Putamen (tissue), 1 donor: ENCODE measurements around the gene SERPINB6.
"Not testable (repeated sequence)": the region's sequence is repeated elsewhere in the genome, so short reads cannot be mapped to it uniquely, and the experiment has no call there.

ENCODE experiments used
- DNase-seq: peaks from one replicate; pipeline ENCODE4 v3.0.0-alpha.2; 2016; ENCODE audit warnings: low spot score

SERPINB6 gene

DNA sequence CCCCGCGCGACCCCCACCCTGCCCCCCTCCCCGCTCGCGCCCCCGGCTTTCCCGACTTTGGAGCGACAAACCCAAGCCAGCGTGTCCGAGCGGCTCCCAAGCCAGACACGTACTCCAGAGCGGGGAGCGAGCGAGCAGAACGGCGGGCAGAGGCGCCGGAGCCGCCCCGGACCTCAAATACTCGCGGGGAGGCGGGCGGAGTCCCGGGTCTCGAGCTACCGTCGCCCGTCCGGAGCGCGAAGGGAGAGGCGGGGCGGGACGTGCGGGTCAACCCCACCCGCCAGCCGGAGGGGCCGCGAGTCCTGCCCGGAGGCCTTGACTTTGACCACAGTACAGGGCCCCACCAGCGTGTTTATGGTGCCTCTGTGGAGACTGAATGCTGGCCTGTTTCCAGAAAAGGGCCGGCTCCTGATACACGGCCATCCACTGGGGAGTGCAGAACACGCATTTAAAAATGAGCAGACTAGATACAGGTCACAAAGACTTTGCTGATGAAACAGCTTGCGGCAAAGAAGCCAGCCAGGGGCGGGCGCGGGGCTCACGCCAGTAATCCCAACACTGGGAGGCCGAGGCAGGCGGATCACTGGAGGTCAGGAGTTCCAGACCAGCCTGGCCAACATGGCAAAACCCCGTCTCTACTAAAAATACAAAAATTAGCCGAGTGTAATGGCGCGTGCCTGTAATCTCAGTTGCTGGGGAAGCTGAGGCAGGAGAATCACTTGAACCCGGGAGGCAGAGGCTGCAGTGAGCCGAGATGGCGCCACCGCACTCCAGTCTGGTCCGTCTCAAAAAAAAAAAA lies at the start of gene SERPINB6:
SERPINB6 (minus strand) TSS at position 148 of the 799 bp plus-strand sequence. CDS start 12,235 bp downstream, outside the sequence.
- DNase-seq = peak; percentile 82

DNA sequence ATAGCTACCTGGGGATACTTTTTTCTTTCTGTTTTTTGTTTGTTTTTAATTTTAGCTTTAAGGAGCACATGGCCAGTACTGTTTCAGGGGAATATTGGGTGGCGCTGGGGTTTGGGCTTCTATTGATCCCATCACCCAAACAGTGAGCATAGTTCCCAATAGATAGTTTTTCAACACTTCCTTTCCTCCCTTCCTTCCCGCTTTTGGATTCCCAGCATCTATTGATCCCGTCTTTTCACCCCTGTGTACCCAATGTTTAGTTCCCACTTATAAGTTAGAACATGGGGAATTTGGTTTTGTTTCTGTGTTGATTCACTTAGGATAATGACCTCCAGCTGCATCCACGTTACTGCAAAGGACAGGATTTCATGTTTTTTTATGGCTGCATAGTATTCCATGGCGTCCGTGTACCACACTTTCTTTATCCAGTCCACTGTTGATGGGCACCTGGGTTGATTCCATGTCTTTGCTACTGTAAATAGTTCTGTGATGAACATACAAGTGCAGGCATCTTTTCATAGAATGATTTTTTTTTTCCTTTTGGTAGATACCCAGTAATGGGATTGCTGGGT lies 48.5 kb upstream of the SERPINB6 start:
- DNase-seq = no peak

DNA sequence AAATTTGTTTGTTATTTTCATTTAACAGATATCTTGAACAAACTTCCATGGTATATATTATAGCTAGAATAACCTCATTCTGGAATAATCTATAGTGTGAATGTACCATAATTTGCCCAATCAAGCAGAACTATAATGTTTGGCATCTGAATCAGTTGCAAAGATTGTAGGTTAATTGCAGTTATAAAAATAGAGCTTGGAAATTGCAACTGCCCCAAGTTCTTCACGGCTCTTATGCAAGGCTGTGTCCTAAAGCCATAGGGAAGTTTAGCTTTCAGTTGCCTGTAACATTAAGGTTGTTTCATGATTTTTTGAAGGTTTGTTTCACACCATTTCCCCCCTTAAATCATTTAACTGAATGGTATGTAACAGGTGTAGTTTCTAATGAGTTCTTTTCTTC lies 47.7 kb upstream of the SERPINB6 start:
- no peak for DNase-seq

DNA sequence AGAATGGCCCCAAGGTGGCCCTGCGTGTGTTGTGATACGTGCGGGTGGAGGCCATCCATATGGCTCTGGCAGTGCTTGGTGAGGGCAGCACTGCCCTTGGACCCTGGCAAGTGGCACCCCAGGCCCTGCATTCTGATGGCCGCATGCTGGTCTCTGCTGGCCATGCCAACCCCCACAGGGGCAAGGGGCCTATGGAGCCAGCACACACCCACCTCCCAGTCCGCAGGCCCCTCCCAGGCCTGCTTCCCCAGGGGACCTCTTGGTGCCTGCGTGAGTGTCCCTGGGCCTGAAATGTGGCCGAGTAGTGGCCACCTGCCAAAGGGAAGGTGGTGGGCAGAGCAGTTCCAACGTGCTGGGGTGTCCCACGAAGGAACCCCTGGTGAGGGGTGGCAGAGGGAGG lies 45.9 kb upstream of the SERPINB6 start:
- no peak for DNase-seq

DNA sequence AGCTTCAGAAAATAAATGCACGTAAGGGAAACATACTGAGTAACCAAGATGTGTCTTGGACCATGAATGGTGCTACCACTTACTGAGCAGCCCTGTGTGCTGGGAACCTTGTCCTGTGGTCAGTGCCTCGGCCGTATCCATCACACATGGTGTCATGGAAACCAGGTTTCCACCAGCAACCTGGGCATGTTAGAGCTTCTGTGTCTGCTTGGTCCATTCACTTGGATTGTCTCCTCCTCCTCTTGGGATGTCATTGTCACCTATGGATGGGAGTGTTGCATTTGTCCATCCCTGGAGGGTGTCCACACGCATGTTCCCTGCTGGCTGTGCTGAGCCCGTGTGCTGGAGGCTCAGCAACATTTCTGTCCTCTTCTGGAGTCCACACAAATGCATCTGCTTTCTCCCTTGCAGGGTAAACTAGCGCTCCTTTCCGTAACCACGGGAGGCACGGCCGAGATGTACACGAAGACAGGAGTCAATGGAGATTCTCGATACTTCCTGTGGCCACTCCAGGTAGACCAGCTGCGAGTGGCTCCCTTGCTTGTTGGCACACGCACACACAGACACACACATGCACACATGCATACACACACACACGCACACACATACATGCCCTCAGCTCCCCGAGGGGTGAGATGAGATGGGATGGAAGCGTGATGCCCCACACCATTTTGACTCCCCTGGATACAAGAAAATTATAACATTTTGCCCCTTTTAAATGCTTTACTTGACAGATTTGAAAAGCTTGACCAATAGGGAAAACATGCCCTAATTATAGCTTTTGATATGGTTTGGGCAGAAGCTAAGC lies 45.3 kb upstream of the SERPINB6 start:
- no peak for DNase-seq

DNA sequence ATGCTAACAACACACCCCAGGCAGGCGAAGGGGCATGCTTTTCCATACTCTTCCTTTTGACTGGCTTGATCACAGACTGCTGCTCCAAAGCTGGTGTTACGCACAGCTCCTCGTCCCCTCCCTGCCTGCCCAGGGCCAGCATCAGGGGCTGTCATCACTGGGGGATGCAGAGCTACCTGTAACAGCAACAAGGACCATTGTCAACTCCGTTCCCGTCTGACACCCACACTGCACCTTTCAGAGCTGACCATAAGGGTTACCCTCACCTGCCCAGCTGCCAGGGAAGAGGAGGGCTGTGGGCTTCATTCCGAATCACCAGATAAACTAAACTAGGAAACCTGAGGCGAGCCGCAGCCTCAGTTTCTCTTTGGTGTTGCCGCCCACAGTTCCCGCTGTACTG lies 43.8 kb upstream of the SERPINB6 start:
- DNase-seq = no peak

DNA sequence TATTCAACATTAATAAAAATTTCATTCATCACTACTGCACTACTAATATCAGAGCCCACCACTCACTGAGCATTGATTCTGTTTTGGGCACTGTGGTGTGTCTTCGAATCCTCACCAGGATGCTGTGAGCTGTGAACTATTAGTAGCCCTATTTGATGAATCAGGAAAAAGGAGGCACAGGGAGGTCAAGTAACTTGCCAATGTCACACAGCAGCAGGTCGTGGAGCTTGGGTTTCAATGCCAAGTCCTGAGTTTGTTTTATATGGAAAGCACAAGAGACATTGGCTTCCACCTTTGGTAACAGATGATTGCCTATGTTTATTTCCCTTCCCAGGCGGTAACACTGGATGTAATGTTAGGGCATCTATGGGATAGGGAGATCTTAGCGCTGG lies 43.3 kb upstream of the SERPINB6 start:
- no peak for DNase-seq

DNA sequence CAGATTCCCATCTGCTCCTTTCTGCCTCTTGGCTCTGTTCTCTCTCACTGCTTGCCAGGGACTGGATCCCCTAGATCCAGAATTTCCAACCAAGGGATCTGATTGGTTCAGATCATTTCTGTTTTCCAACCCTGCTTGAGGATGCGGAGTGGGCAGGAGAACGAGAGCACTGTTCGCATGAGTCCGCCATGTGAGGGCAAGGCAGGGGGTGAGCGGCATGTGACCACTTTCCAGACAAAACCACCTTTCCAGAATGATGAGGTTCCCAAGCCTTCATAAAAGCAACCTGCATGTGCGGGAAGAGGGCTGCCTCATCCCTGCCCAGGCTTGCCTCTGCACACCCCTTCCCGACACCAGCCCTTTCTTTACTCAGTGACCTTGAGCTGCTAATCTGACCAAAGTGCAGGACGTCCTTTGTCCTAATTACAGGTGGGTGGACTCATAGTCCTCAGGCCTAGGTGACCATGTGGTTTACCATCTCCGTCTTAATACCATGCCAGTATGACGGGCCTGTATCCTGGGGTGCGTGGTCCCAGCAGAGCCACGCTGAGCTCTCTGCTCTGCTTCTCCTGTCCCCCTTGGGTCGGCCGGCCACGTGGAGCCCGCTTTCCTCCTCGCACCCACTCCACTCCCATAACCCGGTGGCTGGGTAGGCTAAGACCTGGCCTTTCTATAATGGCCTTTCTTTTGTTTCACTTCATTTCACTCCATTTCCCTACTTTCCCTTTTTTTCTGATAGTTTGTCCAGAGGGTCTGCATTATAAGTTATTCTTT lies 42.7 kb upstream of the SERPINB6 start:
- DNase-seq = no peak

DNA sequence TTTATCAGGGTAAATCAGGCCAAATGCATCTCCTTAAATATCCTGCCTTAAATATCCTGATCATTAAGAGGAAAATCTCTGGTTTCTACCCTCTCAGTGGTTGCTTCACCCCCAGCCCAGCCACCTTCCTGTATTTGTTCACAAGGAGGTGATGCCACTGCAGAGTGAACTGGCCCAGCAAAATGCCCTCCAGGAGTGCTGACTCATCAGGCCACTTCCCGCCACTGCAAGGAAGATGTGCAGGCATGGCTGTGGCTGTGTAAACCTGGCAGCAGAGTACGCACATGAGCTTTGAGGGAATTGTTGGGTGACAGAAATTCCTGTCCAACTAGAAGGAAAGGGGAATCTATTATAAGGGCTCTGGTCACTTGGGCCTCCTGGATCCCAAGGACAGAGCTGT lies 42.1 kb upstream of the SERPINB6 start:
- no peak for DNase-seq

DNA sequence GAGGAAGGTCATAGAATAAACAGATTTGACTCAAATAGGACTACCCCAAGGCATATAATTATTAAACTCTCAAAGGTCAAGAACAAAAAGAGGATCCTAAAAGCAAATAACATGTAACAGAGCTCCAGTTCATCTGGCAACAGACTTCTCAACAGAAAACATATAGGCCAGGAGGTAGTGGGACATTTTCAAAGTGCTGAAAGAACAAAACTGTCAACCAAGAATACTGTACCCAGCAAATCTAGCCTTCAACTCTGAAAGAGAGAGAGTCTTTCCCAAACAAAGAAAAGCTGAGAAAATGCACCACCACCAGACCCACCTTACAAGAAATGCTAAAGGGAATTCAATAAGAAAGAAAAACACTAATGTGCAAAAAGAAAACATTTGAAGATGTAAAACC lies 40.2 kb upstream of the SERPINB6 start:
- DNase-seq = no peak

DNA sequence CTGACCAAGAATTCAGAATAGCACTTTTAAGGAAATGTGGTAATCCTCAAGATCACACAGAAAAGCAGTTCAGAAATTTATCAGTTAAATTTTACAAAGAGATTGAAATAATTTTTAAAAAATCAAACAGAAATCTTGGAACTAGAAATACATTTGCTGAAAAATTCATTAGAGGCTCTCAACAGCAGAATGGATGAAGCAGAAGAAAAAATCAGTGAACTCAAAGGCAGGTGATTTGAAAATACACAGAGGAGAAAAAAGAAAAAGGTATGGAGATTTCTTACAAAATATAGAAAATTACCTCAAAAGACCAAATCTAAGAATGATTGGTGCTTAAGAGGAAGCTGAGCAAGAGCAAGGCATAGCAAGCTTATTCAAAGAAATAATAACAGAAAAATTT lies 39.8 kb upstream of the SERPINB6 start:
- DNase-seq = no peak

DNA sequence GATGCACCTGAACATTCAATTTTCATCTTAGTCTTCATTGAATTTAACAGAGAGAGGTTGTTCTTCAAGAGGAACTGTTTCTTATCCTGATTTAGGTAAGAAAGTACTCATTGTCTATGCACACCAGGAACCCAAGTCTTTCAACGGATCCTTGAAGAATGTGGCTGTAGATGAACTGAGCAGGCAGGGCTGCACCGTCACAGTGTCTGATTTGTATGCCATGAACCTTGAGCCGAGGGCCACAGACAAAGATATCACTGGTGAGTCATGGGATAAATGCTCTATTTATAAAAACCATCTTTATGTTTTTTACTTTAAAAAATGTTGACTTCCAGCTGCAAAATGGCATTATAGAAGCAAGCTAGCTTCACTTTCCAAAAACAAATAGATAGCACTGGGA lies 38.6 kb upstream of the SERPINB6 start:
- DNase-seq = no peak

DNA sequence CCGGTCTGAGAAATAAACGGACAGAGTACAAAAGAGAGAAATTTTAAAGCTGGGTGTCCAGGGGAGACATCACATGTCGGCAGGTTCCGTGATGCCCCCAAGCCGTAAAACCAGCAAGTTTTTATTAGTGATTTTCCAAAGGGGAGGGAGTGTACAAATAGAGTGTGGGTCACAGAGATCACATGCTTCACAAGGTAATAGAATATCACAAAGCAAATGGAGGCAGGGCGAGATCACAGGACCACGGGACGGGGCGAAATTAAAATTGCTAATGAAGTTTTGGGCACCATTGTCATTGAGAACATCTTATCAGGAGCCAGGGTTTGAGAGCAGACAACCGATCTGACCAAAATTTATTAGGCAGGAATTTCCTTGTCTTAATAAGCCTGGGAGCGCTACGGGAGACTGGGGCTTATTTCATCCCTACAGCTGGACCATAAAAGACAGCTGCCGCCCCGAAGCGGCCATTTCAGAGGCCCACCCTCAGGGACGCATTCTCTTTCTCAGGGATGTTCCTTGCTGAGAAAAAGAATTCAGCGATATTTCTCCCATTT lies 37.4 kb upstream of the SERPINB6 start:
- DNase-seq = not testable (repeated sequence)

DNA sequence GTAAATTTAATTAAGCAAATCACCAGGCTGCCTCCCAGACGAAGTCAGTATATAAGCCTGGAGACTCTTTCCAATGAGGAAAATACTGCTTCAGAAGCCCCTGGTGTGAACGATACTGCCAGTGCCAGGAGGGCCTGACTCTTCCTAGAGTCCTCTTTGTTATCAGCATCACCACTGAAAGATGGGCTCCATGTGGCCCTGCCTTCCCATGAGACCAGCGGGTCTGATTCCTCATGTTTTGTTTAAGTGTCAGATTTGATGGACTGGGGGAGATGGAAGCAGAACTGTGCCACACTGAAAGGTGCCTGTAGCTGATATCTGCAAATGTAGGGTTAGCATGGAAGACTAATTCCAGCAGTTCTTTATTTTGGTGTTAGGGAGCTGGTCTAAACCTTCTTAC lies 36.2 kb upstream of the SERPINB6 start:
- DNase-seq = no peak

DNA sequence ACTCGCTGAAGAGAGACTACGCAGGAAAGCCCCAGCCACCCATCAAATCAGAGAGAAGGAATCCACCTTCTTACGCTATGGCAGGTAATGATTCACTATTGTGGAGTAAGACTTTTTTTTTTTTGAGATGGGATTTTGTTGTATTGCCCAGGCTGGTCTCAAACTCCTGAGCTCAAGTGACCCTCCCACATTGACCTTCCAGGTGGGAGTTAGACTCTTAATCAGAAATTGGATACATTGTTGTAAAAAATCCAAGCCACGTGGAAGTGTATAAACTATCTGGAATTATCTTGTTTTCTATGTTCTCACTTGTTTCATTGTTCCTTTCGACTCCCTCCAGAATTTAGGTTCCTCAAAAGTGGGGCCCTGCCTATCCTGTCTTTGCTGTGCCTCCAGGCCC lies 35.1 kb upstream of the SERPINB6 start:
- DNase-seq = no peak

DNA sequence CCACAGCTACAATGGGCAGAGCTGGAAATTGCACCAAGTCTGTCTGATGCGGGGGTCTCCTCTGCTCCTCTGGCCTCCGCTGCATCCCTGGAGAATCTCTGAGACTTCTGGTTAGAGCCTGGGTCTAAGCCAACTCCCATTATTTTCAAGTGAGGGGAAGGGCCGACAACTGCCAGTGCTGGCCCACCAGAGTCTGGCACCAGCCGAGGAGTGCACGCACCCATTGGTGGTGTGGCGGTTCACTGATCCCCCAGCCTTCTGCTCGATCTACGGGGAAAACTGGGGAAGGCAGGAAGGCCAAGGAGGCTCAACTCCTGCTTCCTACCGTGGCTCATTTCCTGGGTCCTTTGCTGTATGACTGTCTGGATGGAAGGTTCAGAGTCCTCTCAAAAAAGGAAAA lies 34.5 kb upstream of the SERPINB6 start:
- DNase-seq = no peak

DNA sequence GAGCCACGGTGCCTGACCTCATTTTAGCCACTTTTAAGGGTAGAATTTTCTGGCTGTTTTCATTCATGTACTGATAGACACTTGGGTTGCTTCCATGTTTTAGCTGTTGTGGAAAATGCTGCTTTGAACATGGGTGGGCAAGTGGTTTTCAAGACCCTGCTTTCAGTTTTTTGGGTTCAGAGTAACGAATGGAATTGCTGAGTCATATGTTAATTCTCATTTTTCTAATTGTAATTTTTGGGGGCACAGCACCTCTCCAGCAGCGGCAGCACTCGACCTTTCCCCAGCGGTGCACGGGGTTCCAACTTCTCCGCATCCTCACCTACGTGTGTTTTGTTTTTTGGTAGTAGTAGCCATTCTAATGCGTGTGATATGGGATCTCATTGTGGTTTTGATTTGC lies 33.7 kb upstream of the SERPINB6 start:
- no peak for DNase-seq

DNA sequence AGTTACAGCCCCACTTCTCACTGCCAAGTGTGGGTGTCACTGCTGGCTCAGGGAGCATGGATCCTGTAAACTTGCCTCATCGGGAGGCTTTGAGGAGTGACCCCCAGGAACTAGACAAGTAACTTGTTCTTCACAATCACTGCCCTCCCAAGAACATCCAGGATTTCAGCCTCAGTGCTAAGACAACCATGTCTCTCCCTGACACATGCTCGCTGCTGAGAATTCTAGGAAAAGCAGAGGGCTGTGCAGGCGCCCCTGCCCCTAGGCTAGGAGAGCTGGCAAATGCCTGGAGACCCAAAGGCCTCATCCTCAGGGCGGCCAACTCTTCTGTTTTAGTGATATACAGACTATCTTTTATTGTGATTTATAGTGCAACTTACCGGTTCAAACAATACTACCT lies 31.9 kb upstream of the SERPINB6 start:
- DNase-seq = not testable (repeated sequence)

DNA sequence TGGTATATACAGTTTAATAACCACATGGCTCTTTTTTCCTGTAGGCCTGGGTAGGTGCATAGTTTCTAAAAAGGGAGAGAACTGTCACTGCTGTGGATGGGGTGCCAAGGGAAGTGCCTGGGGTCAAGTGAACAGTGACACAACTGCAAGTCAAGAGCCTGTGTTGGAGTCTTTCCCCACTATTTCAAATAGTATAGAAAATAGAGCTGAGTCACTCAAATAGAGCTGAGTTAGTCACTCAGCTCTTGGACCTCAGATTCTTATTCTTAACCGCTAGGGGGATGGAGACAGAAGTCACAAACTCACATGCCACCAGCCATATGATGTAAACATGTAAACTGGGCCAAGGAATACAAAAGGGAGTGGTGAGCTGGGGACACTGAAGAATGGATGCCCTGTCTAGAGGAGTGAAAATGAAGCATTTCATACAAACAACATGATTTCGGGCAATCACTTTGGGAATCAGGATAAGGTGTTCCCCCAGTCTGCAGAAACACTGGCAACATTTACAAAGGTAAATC lies 30.5 kb upstream of the SERPINB6 start:
- peak; percentile 55 for DNase-seq

DNA sequence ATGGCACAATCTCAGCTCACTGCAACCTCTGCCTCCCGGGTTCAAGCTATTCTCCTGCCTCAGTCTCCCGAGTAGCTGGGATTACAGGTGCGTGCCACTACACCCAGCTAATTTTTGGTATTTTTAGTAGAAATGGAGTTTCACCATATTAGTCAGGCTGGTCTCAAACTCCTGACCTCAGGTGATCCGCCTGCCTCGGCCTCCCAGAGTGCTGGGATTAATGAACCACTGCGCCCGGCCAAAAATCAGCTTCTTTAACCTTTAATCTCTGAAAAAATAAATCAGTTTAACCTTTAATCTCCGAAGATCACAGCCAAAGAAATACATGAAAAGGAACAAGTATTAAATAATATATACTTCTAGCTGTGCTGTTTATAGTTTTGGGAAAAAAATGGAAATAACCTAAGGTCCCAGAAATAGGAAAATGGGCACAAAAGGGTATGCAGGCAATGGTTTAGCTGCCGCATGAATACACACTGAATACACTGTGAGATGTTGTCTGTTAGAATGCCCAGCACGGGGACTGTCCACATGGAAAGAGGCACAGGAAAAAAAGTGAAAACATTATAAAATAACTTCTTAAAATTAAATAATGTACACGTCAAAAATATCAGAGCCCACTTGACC lies 29.9 kb upstream of the SERPINB6 start:
- DNase-seq = no peak
